ENCODE measurements around the gene KCNA5.

GRCh38 chr12:5094986-5095385, 51.3 kb downstream of the KCNA5 start:
- no peak for TF ChIP-seq CTCF (conservative IDR thresholded peaks at IDR 0.05; ENCODE audit: low read depth, low read length)
- TF ChIP-seq EZH2 (IDR thresholded peaks at IDR 0.05; ENCODE audit: borderline replicate concordance, low read depth, low read length, poor library complexity, severe bottlenecking), result no peak

Measured in A673 (cell line).